ENCODE results near the gene FRMD4A. TPM values are rescaled to one million over a fixed set of nuclear protein-coding genes. Genes with fewer than 3 reads are reported as not detected.

Gene FRMD4A
- total RNA-seq, 1 experiment from 2014 or later: 19.6 TPM

GRCh38 chr10:14220026-14220425 is 110.7 kb downstream of the FRMD4A start:
- H2BK12ac ChIP-seq (ENCODE audit: insufficient read length, low read depth, low read length): no peak overlapping the region
- no peak overlapping the region for H3K4me3 Mint-ChIP-seq
- H2AFZ ChIP-seq (ENCODE audit: low read length): no peak overlapping the region
- WGBS (ENCODE audit: extremely low coverage, insufficient read length, low lambda C conversion rate): no CpG with 5 or more reads among the region's 7 CpGs
- no peak overlapping the region for H3K18ac ChIP-seq (ENCODE audit: insufficient read length, low read depth, low read length)
- no peaks in the 10 kb centered on the region for H3K9me3 ChIP-seq (ENCODE audit: control insufficient read depth, low read depth, low read length)
- H2BK120ac ChIP-seq (ENCODE audit: low read depth, low read length, poor library complexity, severe bottlenecking): no peak overlapping the region
- no peak overlapping the region for H3K4me2 ChIP-seq (ENCODE audit: insufficient read depth, insufficient read length, low read length)
- H2BK15ac ChIP-seq (ENCODE audit: low read depth, low read length): no peak overlapping the region
- no peaks in the 10 kb centered on the region for H3K4me1 ChIP-seq (ENCODE audit: insufficient read depth, low read length)
- no peak overlapping the region for H2BK5ac ChIP-seq (ENCODE audit: insufficient read length, low read length)
- H3K27me3 Mint-ChIP-seq (ENCODE audit: low read depth): no peaks in the 10 kb centered on the region; the same call in 1 of the 2 replicates
- DNase-seq: no peak
- no peaks in the 10 kb centered on the region for H3K4me1 Mint-ChIP-seq
- H3K27me3 ChIP-seq (ENCODE audit: insufficient read depth, low read length): no peaks in the 10 kb centered on the region
- H4K8ac ChIP-seq (replicated peaks; ENCODE audit: insufficient read length, low read depth, low read length): no peak overlapping the region
- no peak for TF ChIP-seq CTCF (conservative IDR thresholded peaks at IDR 0.05)
- no peak overlapping the region for H4K5ac ChIP-seq (ENCODE audit: insufficient read length, low read depth, low read length)
- H3K4ac ChIP-seq (ENCODE audit: low read depth, low read length): no peak overlapping the region
- no peaks in the 10 kb centered on the region for H3K79me2 ChIP-seq (ENCODE audit: insufficient read depth, low read length)
- no peak overlapping the region for H3K23ac ChIP-seq (ENCODE audit: insufficient read length, low read depth, low read length)
- no peak overlapping the region for H3K56ac ChIP-seq (ENCODE audit: insufficient read length, low read depth, low read length)
- H3K9ac ChIP-seq (ENCODE audit: extremely low read depth, insufficient read length, low read length): no peak overlapping the region
- no peak overlapping the region for H2AK5ac ChIP-seq (ENCODE audit: insufficient read length, low read length)
- H3K79me1 ChIP-seq (ENCODE audit: insufficient read depth, low read depth, low read length, poor library complexity, severe bottlenecking): no peaks in the 10 kb centered on the region
- H3T11ph ChIP-seq (ENCODE audit: low read length): no peak overlapping the region
- H3K36me3 Mint-ChIP-seq (ENCODE audit: insufficient read depth in 1 of 3, low read depth in 3 of 3): peaks cover 0 to 2% (median 0%) of the 10 kb centered on the region in 3 experiments; a peak in 1 of 7 replicates
- H3K9me3 Mint-ChIP-seq: no peaks in the 10 kb centered on the region
- H2BK20ac ChIP-seq (ENCODE audit: low read depth, low read length, poor library complexity, severe bottlenecking): no peak overlapping the region
- H3K14ac ChIP-seq (ENCODE audit: insufficient read depth, low read length): no peak overlapping the region
- H3K27ac ChIP-seq (ENCODE audit: insufficient read length, low read depth, low read length): no peak overlapping the region
- no peak overlapping the region for H3K27ac Mint-ChIP-seq
- no peaks in the 10 kb centered on the region for H4K20me1 ChIP-seq (ENCODE audit: control insufficient read depth, insufficient read depth, insufficient read length)
- no peak overlapping the region for H4K91ac ChIP-seq (ENCODE audit: insufficient read length, low read depth, low read length)
- no peaks in the 10 kb centered on the region for H3K23me2 ChIP-seq (ENCODE audit: insufficient read length, low read depth, low read length, poor library complexity, severe bottlenecking)

Measured in H9 (cell line).